GM12891 (cell line): ENCODE results near the gene PISD.

ENCODE experiments used
- PAX5 ChIP-seq: IDR thresholded peaks from 2 replicates; pipeline ENCODE4 v1.6.1; 2011; ENCODE audit warnings: low read length, moderate library complexity, mild to moderate bottlenecking; ENCODE audit not compliant: insufficient read depth, severe bottlenecking
- POLR2A ChIP-seq: IDR thresholded peaks from 2 replicates; pipeline ENCODE4 v1.6.1; 2011; ENCODE audit warnings: low read depth, low read length, control low read depth
- POLR2AphosphoS5 ChIP-seq: IDR thresholded peaks from 2 replicates; pipeline ENCODE4 v1.6.1; 2011; ENCODE audit warnings: low read depth, low read length, control low read depth
- POU2F2 ChIP-seq: IDR thresholded peaks from 2 replicates; pipeline ENCODE4 v1.6.1; 2011; ENCODE audit warnings: low read depth, mild to moderate bottlenecking, control low read depth, low read length, moderate library complexity
- TAF1 ChIP-seq: IDR thresholded peaks from 2 replicates; pipeline ENCODE4 v1.6.1; 2011; ENCODE audit warnings: low read depth, low read length, control low read depth

- TF ChIP-seq POLR2A (no peak), TAF1 (no peak), POLR2AphosphoS5 (no peak), PAX5 (no peak), POU2F2 (no peak)
These were observed 56.0 kb downstream of the PISD start for GRCh38 chr22:31605851-31606585.
